HL-60 (cell line): ENCODE measurements around the gene IFNG-AS1.

ENCODE experiments used
- GABPA ChIP-seq: IDR thresholded peaks from 2 replicates; pipeline ENCODE4 v1.6.1; 2012; ENCODE audit warnings: low read depth
- POLR2AphosphoS5 ChIP-seq: IDR thresholded peaks from 2 replicates; pipeline ENCODE4 v1.6.1; 2012; ENCODE audit warnings: low read depth
- SPI1 ChIP-seq: IDR thresholded peaks from 2 replicates; pipeline ENCODE4 v1.6.1; 2012; ENCODE audit warnings: low read depth, mild to moderate bottlenecking, borderline replicate concordance
- TF ChIP-seq, protein P1 (sequence below): IDR thresholded peaks from one replicate; pipeline ENCODE4 v1.5.1; 2011; ENCODE audit warnings: low read length, control low read depth, inconsistent platforms; ENCODE audit not compliant: insufficient read depth
- TF ChIP-seq, protein P2 (sequence below): IDR thresholded peaks from 2 replicates; pipeline ENCODE4 v1.6.1; 2012; ENCODE audit warnings: low read depth; ENCODE audit not compliant: insufficient replicate concordance

DNA sequence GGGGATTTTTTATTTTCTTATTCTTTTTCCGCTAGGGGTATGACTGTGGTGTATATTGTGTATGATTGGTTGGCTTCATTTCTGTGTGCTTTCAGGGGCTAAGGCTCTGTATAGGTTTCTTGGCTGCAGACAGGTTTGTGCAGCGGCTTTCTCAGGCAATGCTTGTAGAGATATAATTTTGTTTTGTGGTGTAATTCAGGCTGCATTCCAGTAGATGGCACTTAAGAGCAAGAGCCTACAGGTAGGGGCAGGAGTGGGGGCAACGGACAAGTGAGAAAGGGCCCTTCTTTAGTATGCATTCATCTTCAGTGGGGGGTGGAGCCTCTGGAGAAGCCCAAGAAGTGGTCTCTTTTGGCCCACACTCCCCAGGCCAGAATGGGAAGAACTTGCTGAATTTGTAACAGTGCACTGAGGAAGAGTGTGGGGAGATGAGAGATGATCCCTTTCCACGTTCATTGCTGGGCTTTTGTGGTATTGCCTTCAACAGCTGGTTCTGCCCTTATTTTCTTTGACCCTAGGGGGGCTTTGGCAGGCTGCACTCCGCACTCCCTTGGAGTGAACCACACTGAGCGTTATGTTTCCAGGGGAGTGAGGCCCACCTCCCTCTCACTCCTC, 78.6 kb downstream of the IFNG-AS1 start:
- TF ChIP-seq POLR2AphosphoS5 (no peak), GABPA (no peak), SPI1 (no peak)
- TF ChIP-seq, protein P1, sequence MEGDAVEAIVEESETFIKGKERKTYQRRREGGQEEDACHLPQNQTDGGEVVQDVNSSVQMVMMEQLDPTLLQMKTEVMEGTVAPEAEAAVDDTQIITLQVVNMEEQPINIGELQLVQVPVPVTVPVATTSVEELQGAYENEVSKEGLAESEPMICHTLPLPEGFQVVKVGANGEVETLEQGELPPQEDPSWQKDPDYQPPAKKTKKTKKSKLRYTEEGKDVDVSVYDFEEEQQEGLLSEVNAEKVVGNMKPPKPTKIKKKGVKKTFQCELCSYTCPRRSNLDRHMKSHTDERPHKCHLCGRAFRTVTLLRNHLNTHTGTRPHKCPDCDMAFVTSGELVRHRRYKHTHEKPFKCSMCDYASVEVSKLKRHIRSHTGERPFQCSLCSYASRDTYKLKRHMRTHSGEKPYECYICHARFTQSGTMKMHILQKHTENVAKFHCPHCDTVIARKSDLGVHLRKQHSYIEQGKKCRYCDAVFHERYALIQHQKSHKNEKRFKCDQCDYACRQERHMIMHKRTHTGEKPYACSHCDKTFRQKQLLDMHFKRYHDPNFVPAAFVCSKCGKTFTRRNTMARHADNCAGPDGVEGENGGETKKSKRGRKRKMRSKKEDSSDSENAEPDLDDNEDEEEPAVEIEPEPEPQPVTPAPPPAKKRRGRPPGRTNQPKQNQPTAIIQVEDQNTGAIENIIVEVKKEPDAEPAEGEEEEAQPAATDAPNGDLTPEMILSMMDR = no peak
- TF ChIP-seq, protein P2, sequence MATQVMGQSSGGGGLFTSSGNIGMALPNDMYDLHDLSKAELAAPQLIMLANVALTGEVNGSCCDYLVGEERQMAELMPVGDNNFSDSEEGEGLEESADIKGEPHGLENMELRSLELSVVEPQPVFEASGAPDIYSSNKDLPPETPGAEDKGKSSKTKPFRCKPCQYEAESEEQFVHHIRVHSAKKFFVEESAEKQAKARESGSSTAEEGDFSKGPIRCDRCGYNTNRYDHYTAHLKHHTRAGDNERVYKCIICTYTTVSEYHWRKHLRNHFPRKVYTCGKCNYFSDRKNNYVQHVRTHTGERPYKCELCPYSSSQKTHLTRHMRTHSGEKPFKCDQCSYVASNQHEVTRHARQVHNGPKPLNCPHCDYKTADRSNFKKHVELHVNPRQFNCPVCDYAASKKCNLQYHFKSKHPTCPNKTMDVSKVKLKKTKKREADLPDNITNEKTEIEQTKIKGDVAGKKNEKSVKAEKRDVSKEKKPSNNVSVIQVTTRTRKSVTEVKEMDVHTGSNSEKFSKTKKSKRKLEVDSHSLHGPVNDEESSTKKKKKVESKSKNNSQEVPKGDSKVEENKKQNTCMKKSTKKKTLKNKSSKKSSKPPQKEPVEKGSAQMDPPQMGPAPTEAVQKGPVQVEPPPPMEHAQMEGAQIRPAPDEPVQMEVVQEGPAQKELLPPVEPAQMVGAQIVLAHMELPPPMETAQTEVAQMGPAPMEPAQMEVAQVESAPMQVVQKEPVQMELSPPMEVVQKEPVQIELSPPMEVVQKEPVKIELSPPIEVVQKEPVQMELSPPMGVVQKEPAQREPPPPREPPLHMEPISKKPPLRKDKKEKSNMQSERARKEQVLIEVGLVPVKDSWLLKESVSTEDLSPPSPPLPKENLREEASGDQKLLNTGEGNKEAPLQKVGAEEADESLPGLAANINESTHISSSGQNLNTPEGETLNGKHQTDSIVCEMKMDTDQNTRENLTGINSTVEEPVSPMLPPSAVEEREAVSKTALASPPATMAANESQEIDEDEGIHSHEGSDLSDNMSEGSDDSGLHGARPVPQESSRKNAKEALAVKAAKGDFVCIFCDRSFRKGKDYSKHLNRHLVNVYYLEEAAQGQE = no peak
